OCI-LY3 (cell line): Measurements from ENCODE around the gene UNC93A.
"Not testable (repeated sequence)": the region's sequence is repeated elsewhere in the genome, so short reads cannot be mapped to it uniquely, and the experiment has no call there.

ENCODE experiments used
- H2AFZ ChIP-seq: fragments of 200-600, 300-600 bp; shearing (Covaris generic); 2 replicates; pipeline ENCODE4 v1.6.0; 2014; ENCODE audit warnings: antibody characterized with exemption, low read depth, low read length
- H3K27ac ChIP-seq: fragments of 200-600, 300-600 bp; sonication (generic); 2 replicates; pipeline ENCODE4 v1.5.1; 2014; ENCODE audit warnings: mild to moderate bottlenecking, low read length, moderate library complexity, mixed read lengths
- H3K27me3 ChIP-seq: fragments of 200-600, 300-600 bp; sonication (generic); 2 replicates; pipeline ENCODE4 v1.6.1; 2014; ENCODE audit warnings: low read depth, low read length, mixed read lengths
- H3K36me3 ChIP-seq: fragments of 200-600, 300-600 bp; sonication (generic); replicated peaks from 2 replicates; pipeline ENCODE3; 2014; ENCODE audit warnings: low read depth, low read length, mixed read lengths
- H3K4me1 ChIP-seq: fragments of 300-600, 200-600 bp; sonication (generic); 2 replicates; pipeline ENCODE4 v1.6.1; 2014; ENCODE audit warnings: low read length, mixed read lengths
- H3K4me2 ChIP-seq: fragments of 200-600, 300-600 bp; sonication (generic); 2 replicates; pipeline ENCODE4 v1.6.1; 2014; ENCODE audit warnings: low read length, mixed read lengths
- H3K4me3 ChIP-seq: fragments of 300-600, 200-600 bp; sonication (generic); 2 replicates; pipeline ENCODE4 v1.5.1; 2014; ENCODE audit warnings: antibody characterized with exemption, mild to moderate bottlenecking, low read length, moderate library complexity
- H3K79me2 ChIP-seq: fragments of 300-600, 200-600 bp; shearing (Covaris generic); 2 replicates; pipeline ENCODE4 v1.6.1; 2014; ENCODE audit warnings: mild to moderate bottlenecking, low read length, mixed read lengths
- H3K9ac ChIP-seq: fragments of 300-600, 200-600 bp; shearing (Covaris generic); 2 replicates; pipeline ENCODE4 v1.6.0; 2014; ENCODE audit warnings: mild to moderate bottlenecking, low read length, moderate library complexity
- H3K9me3 ChIP-seq: fragments of 200-600, 300-600 bp; shearing (Covaris generic); 2 replicates; pipeline ENCODE4 v1.6.1; 2014; ENCODE audit warnings: low read length, mixed read lengths; ENCODE audit not compliant: insufficient read depth
- H4K20me1 ChIP-seq: fragments of 200-600, 300-600 bp; sonication (generic); 2 replicates; pipeline ENCODE4 v1.6.1; 2016; ENCODE audit warnings: low read length, mixed read lengths; ENCODE audit not compliant: insufficient read depth
- EZH2phosphoT487 ChIP-seq: fragments of 200-600 bp; shearing (Covaris generic); IDR thresholded peaks from 2 replicates; pipeline ENCODE4 v1.6.1; 2018; ENCODE audit warnings: antibody characterized with exemption, mixed run types, low read depth
- TF ChIP-seq, protein P1 (sequence below): fragments of 200-600, 300-600 bp; sonication (generic); IDR thresholded peaks from 2 replicates; pipeline ENCODE4 v1.5.1; 2014; ENCODE audit warnings: antibody characterized with exemption, low read length, low read depth

Gene UNC93A

DNA sequence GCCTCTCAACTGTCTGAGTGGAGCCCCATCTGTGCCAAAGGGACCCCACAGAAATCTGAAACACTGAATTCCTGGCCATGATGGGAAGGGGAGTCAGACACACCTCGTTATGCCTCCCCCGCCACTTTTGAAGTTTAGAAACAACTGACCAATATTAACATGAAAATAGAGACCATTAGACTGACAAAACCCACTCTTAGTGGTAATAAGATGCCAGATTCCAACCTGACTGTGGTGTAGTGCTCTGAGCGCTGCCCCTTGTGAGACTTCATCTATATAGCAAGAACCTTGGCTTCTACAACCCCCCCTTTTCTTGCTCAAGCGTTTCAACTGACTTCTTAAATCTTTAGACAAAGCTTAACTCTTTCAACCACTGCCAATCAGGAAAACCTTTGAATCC, 46.1 kb upstream of the UNC93A start:
- Histone ChIP-seq H3K4me3 (no peak overlapping the region), H4K20me1 (no peaks in the 10 kb centered on the region), H3K27ac (no peak overlapping the region), H3K36me3 (no peaks in the 10 kb centered on the region), H3K9ac (no peak overlapping the region), H3K4me2 (no peak overlapping the region), H3K27me3 (peaks cover 16% of the 10 kb centered on the region; the same call in 1 of the 2 replicates), H3K79me2 (no peaks in the 10 kb centered on the region), H3K9me3 (no peaks in the 10 kb centered on the region; the same call in 1 of the 2 replicates), H2AFZ (no peak overlapping the region), H3K4me1 (no peaks in the 10 kb centered on the region)
- TF ChIP-seq, protein P1, sequence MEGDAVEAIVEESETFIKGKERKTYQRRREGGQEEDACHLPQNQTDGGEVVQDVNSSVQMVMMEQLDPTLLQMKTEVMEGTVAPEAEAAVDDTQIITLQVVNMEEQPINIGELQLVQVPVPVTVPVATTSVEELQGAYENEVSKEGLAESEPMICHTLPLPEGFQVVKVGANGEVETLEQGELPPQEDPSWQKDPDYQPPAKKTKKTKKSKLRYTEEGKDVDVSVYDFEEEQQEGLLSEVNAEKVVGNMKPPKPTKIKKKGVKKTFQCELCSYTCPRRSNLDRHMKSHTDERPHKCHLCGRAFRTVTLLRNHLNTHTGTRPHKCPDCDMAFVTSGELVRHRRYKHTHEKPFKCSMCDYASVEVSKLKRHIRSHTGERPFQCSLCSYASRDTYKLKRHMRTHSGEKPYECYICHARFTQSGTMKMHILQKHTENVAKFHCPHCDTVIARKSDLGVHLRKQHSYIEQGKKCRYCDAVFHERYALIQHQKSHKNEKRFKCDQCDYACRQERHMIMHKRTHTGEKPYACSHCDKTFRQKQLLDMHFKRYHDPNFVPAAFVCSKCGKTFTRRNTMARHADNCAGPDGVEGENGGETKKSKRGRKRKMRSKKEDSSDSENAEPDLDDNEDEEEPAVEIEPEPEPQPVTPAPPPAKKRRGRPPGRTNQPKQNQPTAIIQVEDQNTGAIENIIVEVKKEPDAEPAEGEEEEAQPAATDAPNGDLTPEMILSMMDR: no peak
- TF ChIP-seq EZH2phosphoT487: no peak

DNA sequence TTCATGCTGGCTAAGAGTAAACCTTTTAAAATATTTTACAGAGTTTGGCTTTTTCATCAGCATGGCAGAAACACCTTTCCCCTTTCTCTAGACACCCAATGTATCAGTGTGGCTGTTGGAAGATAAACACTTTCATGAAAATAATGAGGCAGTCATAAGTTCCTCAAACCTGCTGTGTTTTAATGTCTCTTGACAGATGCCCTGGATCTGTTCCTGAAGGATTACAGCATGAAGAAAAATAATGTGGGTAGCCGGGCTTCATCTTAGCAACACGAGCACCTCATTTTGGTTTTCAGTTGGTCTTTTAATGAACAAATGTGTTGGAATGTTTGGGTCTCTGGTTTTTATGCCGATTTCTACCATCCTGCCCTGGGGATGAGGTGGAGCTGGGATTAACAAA, 45.5 kb upstream of the UNC93A start:
- Histone ChIP-seq H3K79me2 (no peaks in the 10 kb centered on the region), H3K4me2 (no peak overlapping the region), H2AFZ (no peak overlapping the region), H3K9me3 (no peaks in the 10 kb centered on the region; the same call in 1 of the 2 replicates), H4K20me1 (no peaks in the 10 kb centered on the region), H3K9ac (no peak overlapping the region), H3K27me3 (peaks cover 16% of the 10 kb centered on the region; the same call in 1 of the 2 replicates), H3K27ac (no peak overlapping the region), H3K36me3 (no peaks in the 10 kb centered on the region), H3K4me1 (no peaks in the 10 kb centered on the region), H3K4me3 (no peak overlapping the region)
- no peak for TF ChIP-seq EZH2phosphoT487
- TF ChIP-seq, protein P1: no peak

DNA sequence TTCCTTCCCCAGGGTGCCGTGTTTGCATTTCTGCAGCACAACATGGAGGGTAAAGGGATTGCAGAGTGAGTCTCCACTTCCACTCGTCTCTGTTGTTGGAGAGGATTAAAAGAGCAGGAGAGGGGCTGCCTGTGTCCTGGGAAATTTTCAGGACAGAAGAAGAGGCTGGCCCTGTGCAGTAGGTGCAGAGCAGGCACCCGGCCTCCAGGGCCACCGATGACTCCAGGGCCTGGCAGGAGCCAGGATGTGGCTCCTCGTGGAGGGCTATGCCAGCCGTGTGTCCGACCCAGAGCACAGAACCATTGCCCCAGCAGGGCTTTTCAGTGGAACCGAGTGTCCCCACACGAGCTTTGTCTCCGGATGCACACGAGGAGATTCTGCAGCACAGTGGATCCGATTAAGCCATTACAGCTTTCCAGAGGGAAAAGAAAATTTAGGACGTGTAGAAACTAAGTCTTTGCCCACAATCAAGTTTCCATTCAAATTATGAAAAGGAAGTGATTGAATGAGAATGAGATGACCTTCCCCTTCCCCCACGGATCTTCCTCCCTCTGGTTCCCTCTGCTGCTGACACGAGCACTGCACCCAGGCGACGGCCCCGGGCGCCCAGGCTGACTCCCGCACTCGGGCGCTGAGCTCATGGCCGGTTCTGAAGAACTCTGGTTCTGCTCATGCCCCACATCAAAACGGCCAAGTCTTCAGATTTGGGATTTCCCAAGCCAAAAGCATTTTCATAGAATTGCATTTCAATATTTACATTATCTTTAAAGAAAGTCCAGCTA, 43.1 kb upstream of the UNC93A start:
- TF ChIP-seq, protein P1: no peak
- no peak for TF ChIP-seq EZH2phosphoT487
- Histone ChIP-seq H3K4me3 (no peak overlapping the region), H4K20me1 (no peaks in the 10 kb centered on the region), H3K4me2 (no peak overlapping the region), H3K79me2 (no peaks in the 10 kb centered on the region), H3K4me1 (no peaks in the 10 kb centered on the region), H3K27ac (no peak overlapping the region), H2AFZ (no peak overlapping the region), H3K9ac (no peak overlapping the region), H3K9me3 (no peaks in the 10 kb centered on the region; the same call in 1 of the 2 replicates), H3K27me3 (peaks cover 16% of the 10 kb centered on the region; the same call in 1 of the 2 replicates), H3K36me3 (no peaks in the 10 kb centered on the region)

DNA sequence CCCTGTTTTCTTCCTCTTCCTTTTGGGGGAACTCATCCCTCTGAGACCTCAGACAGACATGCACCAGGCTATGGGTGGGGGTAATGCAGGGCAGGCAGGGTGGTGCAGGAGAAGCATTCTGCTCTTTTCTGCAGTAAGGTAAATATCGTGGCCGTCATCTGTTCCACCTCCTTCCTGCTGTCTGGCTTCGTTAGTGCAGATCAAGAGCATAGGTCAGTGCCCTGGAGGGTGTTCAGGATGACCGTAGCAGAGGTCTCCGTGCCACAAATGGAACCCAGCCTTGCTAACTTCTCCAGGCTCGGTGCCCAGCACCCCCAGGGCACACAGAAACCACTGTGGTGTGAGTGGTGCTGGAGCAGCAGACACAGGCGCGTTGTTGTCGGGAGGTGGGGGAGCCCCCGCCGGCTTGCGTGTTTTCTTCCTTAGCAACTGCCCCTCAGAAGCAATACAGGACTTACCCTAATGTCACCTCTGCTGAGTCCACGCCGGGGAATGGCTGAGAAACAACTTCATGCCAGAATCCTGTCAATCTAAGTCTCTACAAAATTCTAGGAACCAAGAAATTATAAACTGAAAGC, 42.1 kb upstream of the UNC93A start:
- not testable (repeated sequence) for H3K36me3 ChIP-seq, H2AFZ ChIP-seq, H3K27ac ChIP-seq, H3K4me3 ChIP-seq, H3K4me2 ChIP-seq, H3K9me3 ChIP-seq, H3K79me2 ChIP-seq, H4K20me1 ChIP-seq, H3K4me1 ChIP-seq, H3K9ac ChIP-seq
- H3K27me3 ChIP-seq: peaks cover 16% of the 10 kb centered on the region; the same call in 1 of the 2 replicates
